Left lung (tissue), 10 donors: Measurements from ENCODE around the gene GNB1L. TPM values are rescaled to one million over a fixed set of nuclear protein-coding genes. Genes with fewer than 3 reads are reported as not detected.

ENCODE experiments used
- ATAC-seq: fragments of 200-7000 bp; cut with Tn5 transposase; one replicate; pipeline ENCODE4 v1.9.1; 2020; ENCODE audit warnings: moderate library complexity
- DNase-seq, 4 donors: peaks; one replicate each; pipeline ENCODE4 v3.0.0-alpha.2; 2013 to 2020
- H3K27ac ChIP-seq, 2 donors: fragments of 200-600 bp; sonication (generic) in 1 of 2; one replicate each; pipeline versions ENCODE4 v1.5.0 to v1.8.0; 2020 to 2021
- H3K27me3 ChIP-seq, 2 donors: fragments of 200-600 bp; sonication (generic) in 1 of 2; one replicate each; pipeline versions ENCODE4 v1.5.0 to v1.8.0; 2020 to 2021
- H3K36me3 ChIP-seq, 2 donors: fragments of 200-600 bp; sonication (generic) in 1 of 2; one replicate each; pipeline versions ENCODE4 v1.5.0 to v1.8.0; 2020 to 2021
- H3K4me1 ChIP-seq, 2 donors: fragments of 200-600 bp; one replicate each; pipeline ENCODE4 v1.8.0; 2021
- H3K4me3 ChIP-seq, 2 donors: fragments of 200-600 bp; sonication (generic) in 1 of 2; one replicate each; pipeline versions ENCODE4 v1.5.0 to v1.8.0; 2020 to 2021; ENCODE audit warnings: mild to moderate bottlenecking in 1 of 2
- H3K9me3 ChIP-seq, 2 donors: fragments of 200-600 bp; sonication (generic) in 1 of 2; one replicate each; pipeline versions ENCODE4 v1.5.0 to v1.8.0; 2020 to 2021
- CTCF ChIP-seq, 2 donors: fragments of 200-600 bp; sonication (generic) in 1 of 2; IDR thresholded peaks; one replicate each; pipeline versions ENCODE4 v1.5.0 to v1.8.0; 2021; ENCODE audit warnings: antibody characterized with exemption in 2 of 2
- intact Hi-C, 2 donors: fragments of 100-400 bp; cut with DNase I; formaldehyde crosslinking; loops; one replicate each; pipeline versions ENCODE4 v1.11.2 to v1.14.2; 2022
- polyA plus RNA-seq, 6 donors: library from polyadenylated mRNA; unstranded; fragments of 120-200 nt; gene quantifications; one replicate each; pipeline ENCODE4 v1.2.1, GENCODE V29; 2013; ENCODE audit not compliant: insufficient read length in 6 of 6
- total RNA-seq, 2 donors: library from RNA; stranded (reverse); fragmentation: NEBNext Ultra II Directional; extraction: Animal tissue kit (Norgen Biotek cat#: 25700); gene quantifications; one replicate each; pipeline ENCODE4 v1.2.1, GENCODE V29; 2021
- donor health status: DM: no; HTN: yes; CAD: no.
- donor health status: DM: no; HTN: no; CAD: no.

GNB1L gene
- total and polyA plus RNA-seq, 8 donors, result 4.3 to 7.9 (median 5.5) TPM

DNA sequence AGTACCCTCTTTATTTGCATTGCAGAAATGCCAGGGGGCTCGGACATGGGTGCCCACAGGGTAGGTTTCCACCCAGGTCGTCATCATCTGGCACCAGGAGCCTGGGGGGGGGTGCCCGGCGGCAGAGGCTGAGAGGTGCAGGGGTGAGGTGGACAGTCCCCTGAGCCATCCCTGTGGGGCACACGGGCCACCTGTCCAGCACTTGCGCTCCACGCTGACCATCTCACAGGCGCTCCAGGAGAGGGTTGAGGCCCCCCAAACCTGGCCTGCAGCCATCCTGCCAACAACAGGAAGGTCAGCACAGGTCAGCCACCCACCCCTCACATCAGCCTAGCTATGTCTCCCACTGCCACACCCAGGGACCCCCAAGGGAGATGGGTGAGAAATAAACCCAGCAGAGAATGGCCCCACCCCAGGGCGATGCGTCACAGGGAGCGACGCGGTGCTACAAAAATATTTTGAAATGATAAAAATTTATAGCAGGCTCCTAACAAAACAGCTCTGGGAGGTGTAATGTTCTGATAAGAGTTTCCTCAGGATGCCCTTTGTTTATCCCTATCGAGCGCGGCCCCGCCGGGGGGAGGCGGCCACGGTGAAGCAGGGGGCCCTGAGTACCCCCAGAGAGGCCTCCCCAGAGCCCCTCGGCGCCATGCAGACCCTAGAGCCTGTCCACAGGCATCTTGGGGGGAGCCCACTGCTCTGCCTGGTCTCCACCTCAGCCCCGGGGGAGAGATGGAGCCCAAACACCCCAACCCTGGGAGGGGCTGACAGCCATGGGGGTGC lies 21.0 kb upstream of the GNB1L start:
- intact Hi-C loops, result no loop called here
- no peak overlapping the region for H3K27ac ChIP-seq
- H3K4me1 ChIP-seq, result peaks cover 16 to 30% of the 10 kb centered on the region in 2 donors

GRCh38 chr22:19875061-19875530 lies 20.4 kb upstream of the GNB1L start:
- Histone ChIP-seq H3K4me3 (no peak overlapping the region), H3K4me1 (peaks cover 16 to 24% of the 10 kb centered on the region in 2 donors), H3K36me3 (peaks cover 0 to 28% of the 10 kb centered on the region in 2 donors), H3K9me3 (no peaks in the 10 kb centered on the region), H3K27me3 (no peaks in the 10 kb centered on the region), H3K27ac (peak overlapping the region; percentile 45 to 58)
- intact Hi-C loops, result no loop called here
- TF ChIP-seq CTCF (IDR thresholded peaks at IDR 0.05), result no peak
- ATAC-seq, result no peak
- peak in 1 of 4 donors; percentile 67 for DNase-seq

More for the DNA sequence above, 21.0 kb upstream of the GNB1L start:
- H3K4me3 ChIP-seq, result no peak overlapping the region
- H3K27me3 ChIP-seq, result no peaks in the 10 kb centered on the region
- no peaks in the 10 kb centered on the region for H3K9me3 ChIP-seq
- H3K36me3 ChIP-seq, result peaks cover 0 to 28% of the 10 kb centered on the region in 2 donors
- DNase-seq, result peak in 2 of 4 donors; percentile 31 to 63
- no peak for ATAC-seq
- TF ChIP-seq CTCF (IDR thresholded peaks at IDR 0.05), result no peak

GRCh38 chr22:19874307-19875060 lies 19.8 kb upstream of the GNB1L start:
- Histone ChIP-seq H3K9me3 (no peaks in the 10 kb centered on the region), H3K27ac (peak overlapping the region; percentile 45 to 58), H3K36me3 (peaks cover 0 to 28% of the 10 kb centered on the region in 2 donors), H3K27me3 (no peaks in the 10 kb centered on the region), H3K4me1 (peaks cover 16 to 21% of the 10 kb centered on the region in 2 donors), H3K4me3 (no peak overlapping the region)
- DNase-seq (peak; percentile 35 to 88 (median 84)), ATAC-seq (peak; percentile 89)
- TF ChIP-seq CTCF (IDR thresholded peaks at IDR 0.05), result no peak
- intact Hi-C loops, result no loop called here

- H3K4me1 ChIP-seq, result peaks cover 16 to 21% of the 10 kb centered on the region in 2 donors
- H3K36me3 ChIP-seq, result peaks cover 0 to 26% of the 10 kb centered on the region in 2 donors
- no peak overlapping the region for H3K27ac ChIP-seq
- no peaks in the 10 kb centered on the region for H3K27me3 ChIP-seq
- no peak for TF ChIP-seq CTCF (IDR thresholded peaks at IDR 0.05)
- no peaks in the 10 kb centered on the region for H3K9me3 ChIP-seq
- intact Hi-C loops, result no loop called here
- DNase-seq, result peak in 1 of 4 donors; percentile 66
- ATAC-seq, result peak; percentile 2
- H3K4me3 ChIP-seq, result no peak overlapping the region
These were observed 19.3 kb upstream of the GNB1L start for GRCh38 chr22:19873960-19874306.
